Mesenchymal stem cell (in vitro differentiated cells and primary cell): ENCODE data around the gene ABT1.

Source experiments
- DNase-seq: peaks from one replicate; pipeline ENCODE4 v3.0.0-alpha.2; 2013
- H2AFZ ChIP-seq: one replicate; pipeline ENCODE4 v1.6.1; 2013; ENCODE audit warnings: low read depth, mild to moderate bottlenecking, control low read depth, inconsistent platforms, low read length, moderate library complexity
- H2AK5ac ChIP-seq: 2 replicates; pipeline ENCODE4 v1.6.1; 2013; ENCODE audit warnings: low read length, moderate library complexity, mild to moderate bottlenecking, inconsistent platforms; ENCODE audit not compliant: severe bottlenecking
- H2BK120ac ChIP-seq: one replicate; pipeline ENCODE4 v1.6.1; 2013; ENCODE audit warnings: low read depth, mild to moderate bottlenecking, inconsistent platforms, low read length, moderate library complexity
- H2BK12ac ChIP-seq, 2 experiments: one replicate each; pipeline ENCODE4 v1.6.1; 2013; ENCODE audit warnings: inconsistent platforms in 2 of 2, low read length in 2 of 2, mild to moderate bottlenecking in 2 of 2, moderate library complexity in 2 of 2, control low read depth in 1 of 2
- H2BK15ac ChIP-seq: one replicate; pipeline ENCODE4 v1.6.1; 2013; ENCODE audit warnings: mild to moderate bottlenecking, low read depth, inconsistent platforms; ENCODE audit not compliant: poor library complexity, severe bottlenecking
- H2BK5ac ChIP-seq: 2 replicates; pipeline ENCODE4 v1.6.1; 2013; ENCODE audit warnings: low read depth, mild to moderate bottlenecking, low read length, control low read depth, inconsistent platforms; ENCODE audit not compliant: poor library complexity, severe bottlenecking
- H3K14ac ChIP-seq, 2 experiments: one replicate each; pipeline ENCODE4 v1.6.1; 2013; ENCODE audit warnings: inconsistent platforms in 2 of 2, low read length in 2 of 2, control low read depth in 1 of 2, mild to moderate bottlenecking in 1 of 2, moderate library complexity in 1 of 2
- H3K18ac ChIP-seq, 2 experiments: one replicate each; pipeline ENCODE4 v1.6.1; 2013; ENCODE audit warnings: inconsistent platforms in 2 of 2, low read length in 2 of 2, control low read depth in 1 of 2, low read depth in 1 of 2, mild to moderate bottlenecking in 1 of 2
- H3K23ac ChIP-seq, 2 experiments: one replicate each; pipeline ENCODE4 v1.6.1; 2013; ENCODE audit warnings: inconsistent platforms in 2 of 2, low read length in 2 of 2, mild to moderate bottlenecking in 2 of 2, moderate library complexity in 2 of 2, control low read depth in 1 of 2
- H3K27ac ChIP-seq: 2 replicates; pipeline ENCODE4 v1.5.1; 2013; ENCODE audit warnings: mild to moderate bottlenecking, moderate library complexity, low read length, control low read depth, inconsistent platforms; ENCODE audit not compliant: poor library complexity, severe bottlenecking
- H3K27me3 ChIP-seq, 2 experiments: 2 replicates each; pipeline versions ENCODE4 v1.6.1 to v1.7.0; 2013; ENCODE audit warnings: low read length in 2 of 2, mild to moderate bottlenecking in 2 of 2, moderate library complexity in 2 of 2, control low read depth in 1 of 2, inconsistent platforms in 1 of 2; ENCODE audit not compliant: control insufficient read depth in 1 of 2, insufficient read depth in 1 of 2
- H3K36me3 ChIP-seq, 2 experiments: 2 replicates each; pipeline versions ENCODE4 v1.6.1 to v1.7.0; 2013; ENCODE audit warnings: low read length in 2 of 2, control low read depth in 1 of 2, inconsistent platforms in 1 of 2, low read depth in 1 of 2, mild to moderate bottlenecking in 1 of 2; ENCODE audit not compliant: insufficient read depth in 2 of 2, control insufficient read depth in 1 of 2
- H3K4ac ChIP-seq, 2 experiments: one replicate each; pipeline ENCODE4 v1.6.1; 2013; ENCODE audit warnings: inconsistent platforms in 2 of 2, low read length in 2 of 2, mild to moderate bottlenecking in 2 of 2, moderate library complexity in 2 of 2, control low read depth in 1 of 2, low read depth in 1 of 2
- H3K4me1 ChIP-seq: 2 replicates; pipeline ENCODE4 v1.6.1; 2013; ENCODE audit warnings: low read depth, low read length, control low read depth; ENCODE audit not compliant: control insufficient read depth, insufficient read depth
- H3K4me2 ChIP-seq: 2 replicates; pipeline ENCODE4 v1.6.1; 2013; ENCODE audit warnings: low read length, mild to moderate bottlenecking, inconsistent platforms; ENCODE audit not compliant: poor library complexity, severe bottlenecking
- H3K4me3 ChIP-seq, 2 experiments: 2 replicates each; pipeline versions ENCODE4 v1.5.1 to v1.7.0; 2013; ENCODE audit warnings: low read length in 2 of 2, mild to moderate bottlenecking in 2 of 2, control low read depth in 1 of 2, low read depth in 1 of 2; ENCODE audit not compliant: insufficient read depth in 1 of 2
- H3K79me1 ChIP-seq: replicated peaks from 2 replicates; pipeline ENCODE4 v1.6.1; 2013; ENCODE audit warnings: mild to moderate bottlenecking, control low read depth, low read length, inconsistent platforms; ENCODE audit not compliant: poor library complexity, severe bottlenecking
- H3K9ac ChIP-seq: 2 replicates; pipeline ENCODE4 v1.7.0; 2013; ENCODE audit warnings: mild to moderate bottlenecking, low read length, moderate library complexity
- H3K9me3 ChIP-seq: 2 replicates; pipeline ENCODE4 v1.7.0; 2013; ENCODE audit warnings: mild to moderate bottlenecking, low read length; ENCODE audit not compliant: control insufficient read depth
- H4K8ac ChIP-seq: one replicate; pipeline ENCODE4 v1.6.1; 2013; ENCODE audit warnings: inconsistent platforms, mild to moderate bottlenecking, low read length, moderate library complexity
- H4K91ac ChIP-seq: one replicate; pipeline ENCODE4 v1.6.1; 2013; ENCODE audit warnings: mild to moderate bottlenecking, low read length, inconsistent platforms
- WGBS: methylation state at CpG from one replicate; pipeline ENCODE4 v1.1.7; 2013; ENCODE audit warnings: mixed read lengths; 5-methylcytosine and 5-hydroxymethylcytosine counted together

Gene ABT1

GRCh38 chr6:26629359-26629758 is 32.6 kb downstream of the ABT1 start:
- H3K4me1 ChIP-seq = no peaks in the 10 kb centered on the region
- no peak overlapping the region for H2BK5ac ChIP-seq
- no peak overlapping the region for H2BK120ac ChIP-seq
- H4K8ac ChIP-seq = no peak overlapping the region
- H3K23ac ChIP-seq = no peak overlapping the region
- H3K4ac ChIP-seq = no peak overlapping the region
- no peak overlapping the region for H3K18ac ChIP-seq
- H3K27me3 ChIP-seq = no peaks in the 10 kb centered on the region
- no peak for DNase-seq
- H2AK5ac ChIP-seq = no peak overlapping the region
- no peak overlapping the region for H3K27ac ChIP-seq
- H3K4me3 ChIP-seq = no peak overlapping the region
- peaks cover 8 to 20% of the 10 kb centered on the region in 2 experiments for H3K36me3 ChIP-seq
- no peak overlapping the region for H2BK15ac ChIP-seq
- H4K91ac ChIP-seq = no peak overlapping the region
- 33% methylated on average over 1 of the region's 1 CpG for WGBS
- H3K79me1 ChIP-seq = no peaks in the 10 kb centered on the region
- H3K9me3 ChIP-seq = peaks cover 75% of the 10 kb centered on the region
- no peak overlapping the region for H3K9ac ChIP-seq
- no peak overlapping the region for H3K14ac ChIP-seq
- H2BK12ac ChIP-seq = no peak overlapping the region
- no peak overlapping the region for H2AFZ ChIP-seq
- H3K4me2 ChIP-seq = no peak overlapping the region

DNA sequence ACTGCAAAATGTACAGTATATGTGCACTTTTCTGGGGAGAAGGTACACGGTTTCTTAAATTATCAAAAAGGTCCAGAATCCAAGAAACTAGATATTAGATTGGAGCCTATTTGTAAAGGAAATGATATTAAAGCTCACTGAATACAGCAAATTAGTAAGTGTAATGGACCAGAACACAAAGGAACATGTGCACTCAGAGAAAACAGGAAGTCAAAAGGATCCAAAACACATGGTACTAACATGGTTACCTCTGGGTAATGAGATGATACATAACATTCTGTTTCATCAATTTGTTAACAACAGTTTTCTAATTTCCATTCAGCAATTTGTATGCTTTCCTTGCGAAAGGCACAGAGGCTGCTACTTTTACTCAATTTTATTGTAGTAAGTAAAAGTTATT is 44.1 kb downstream of the ABT1 start:
- Histone ChIP-seq H3K4me2 (no peak overlapping the region), H3K9me3 (peaks cover 75% of the 10 kb centered on the region), H3K4me3 (peak overlapping the region in 1 of 2 experiments; percentile 61), H3K27me3 (no peaks in the 10 kb centered on the region), H3K18ac (no peak overlapping the region), H3K4ac (no peak overlapping the region), H2BK12ac (no peak overlapping the region), H2BK15ac (no peak overlapping the region), H2AK5ac (no peak overlapping the region), H4K91ac (no peak overlapping the region), H3K79me1 (peaks cover 34% of the 10 kb centered on the region), H3K9ac (no peak overlapping the region), H3K27ac (no peak overlapping the region), H3K4me1 (no peaks in the 10 kb centered on the region), H2BK5ac (no peak overlapping the region), H4K8ac (no peak overlapping the region), H2BK120ac (no peak overlapping the region), H3K23ac (no peak overlapping the region), H2AFZ (no peak overlapping the region), H3K14ac (no peak overlapping the region), H3K36me3 (peaks cover 26 to 73% of the 10 kb centered on the region in 2 experiments)
- no peak for DNase-seq
- 83% methylated on average over 1 of the region's 2 CpGs for WGBS

- no CpG with 5 or more reads among the region's 1 CpG for WGBS
- H3K27me3 ChIP-seq = no peaks in the 10 kb centered on the region
- no peak overlapping the region for H3K23ac ChIP-seq
- no peak for DNase-seq
- no peak overlapping the region for H4K91ac ChIP-seq
- H2AFZ ChIP-seq = no peak overlapping the region
- no peak overlapping the region for H4K8ac ChIP-seq
- H3K18ac ChIP-seq = no peak overlapping the region
- H2BK120ac ChIP-seq = no peak overlapping the region
- peaks cover 23% of the 10 kb centered on the region for H3K79me1 ChIP-seq
- H3K9me3 ChIP-seq = peaks cover 93% of the 10 kb centered on the region
- H3K4me1 ChIP-seq = no peaks in the 10 kb centered on the region
- H2BK12ac ChIP-seq = no peak overlapping the region
- H3K27ac ChIP-seq = no peak overlapping the region
- no peak overlapping the region for H2BK5ac ChIP-seq
- no peak overlapping the region for H2AK5ac ChIP-seq
- H3K36me3 ChIP-seq = peaks cover 21 to 67% of the 10 kb centered on the region in 2 experiments
- H2BK15ac ChIP-seq = no peak overlapping the region
- H3K14ac ChIP-seq = no peak overlapping the region
- no peak overlapping the region for H3K9ac ChIP-seq
- H3K4me3 ChIP-seq = no peak overlapping the region
- H3K4ac ChIP-seq = no peak overlapping the region
- H3K4me2 ChIP-seq = no peak overlapping the region
Observed at GRCh38 chr6:26646074-26646473, 49.3 kb downstream of the ABT1 start.
